GM19193 (cell line): ENCODE data around the gene GVQW3.

Experiments used
- POLR2A ChIP-seq: IDR thresholded peaks from 4 replicates; pipeline ENCODE4 v1.6.1; 2011; ENCODE audit not compliant: insufficient read depth, insufficient read length; ENCODE audit errors: extremely low read depth

Gene GVQW3

DNA sequence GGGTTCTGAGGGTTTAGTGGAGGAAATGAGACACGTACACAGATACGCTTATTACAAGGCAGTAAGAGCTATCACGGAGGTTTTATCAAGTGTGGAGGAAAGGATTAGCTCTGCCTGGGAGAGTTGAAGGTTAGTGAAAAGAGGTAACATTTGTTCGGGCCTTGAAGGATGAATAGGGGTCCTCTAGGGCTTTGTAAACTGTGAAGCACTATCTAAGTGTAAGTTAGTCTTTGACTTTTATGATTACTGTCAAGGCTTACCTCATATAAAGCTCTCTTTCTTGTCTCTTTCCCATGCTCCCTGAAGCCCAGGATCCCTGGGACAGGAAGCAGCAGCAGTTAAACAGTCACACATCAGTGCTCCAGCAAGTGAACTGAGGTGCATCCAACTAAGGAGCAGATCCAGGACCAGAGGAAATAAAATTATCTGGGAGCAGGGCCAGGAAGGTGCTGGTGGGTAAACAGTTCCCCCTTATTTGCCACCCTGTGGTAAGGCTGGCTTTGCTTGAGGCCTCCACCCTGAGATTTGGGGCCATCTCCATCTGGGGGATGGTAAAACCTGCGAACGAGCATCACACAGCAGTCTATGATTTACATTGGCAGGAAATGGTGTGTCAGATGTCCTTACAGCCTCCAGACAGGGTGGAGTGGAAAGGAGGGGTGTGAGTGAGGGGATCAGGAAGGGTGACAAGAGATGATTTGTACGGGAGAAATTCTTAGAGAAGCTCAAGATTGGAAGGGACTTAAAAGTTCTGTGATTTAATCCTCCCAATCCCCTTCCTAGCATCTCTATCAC lies 27.2 kb downstream of the GVQW3 start:
- TF ChIP-seq POLR2A: no peak

GRCh38 chr11:76410851-76411357 lies 29.8 kb downstream of the GVQW3 start:
- TF ChIP-seq POLR2A: no peak

- TF ChIP-seq POLR2A: no peak
Observed at GRCh38 chr11:76415073-76415472, 34.0 kb downstream of the GVQW3 start.

GRCh38 chr11:76419896-76420295 lies 38.8 kb downstream of the GVQW3 start:
- TF ChIP-seq POLR2A: no peak

DNA sequence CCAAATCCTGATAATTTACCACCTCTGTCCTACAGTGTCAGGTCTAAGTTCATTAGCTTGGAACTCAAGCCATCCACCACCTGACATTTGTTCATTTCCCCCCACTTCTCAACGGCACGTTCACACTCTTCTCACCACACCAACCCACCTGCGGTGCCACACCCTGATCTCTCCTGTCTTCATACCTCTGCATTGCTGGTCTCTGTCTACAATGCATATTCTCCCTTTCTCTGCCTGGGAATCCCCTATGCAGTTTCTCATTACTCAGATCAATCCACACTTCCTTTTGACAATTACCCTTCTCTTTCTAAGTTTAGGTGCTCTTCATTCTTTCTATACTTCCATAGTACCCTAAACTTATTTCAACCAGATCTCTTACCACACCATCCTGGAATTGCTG lies 43.3 kb downstream of the GVQW3 start:
- no peak for TF ChIP-seq POLR2A

DNA sequence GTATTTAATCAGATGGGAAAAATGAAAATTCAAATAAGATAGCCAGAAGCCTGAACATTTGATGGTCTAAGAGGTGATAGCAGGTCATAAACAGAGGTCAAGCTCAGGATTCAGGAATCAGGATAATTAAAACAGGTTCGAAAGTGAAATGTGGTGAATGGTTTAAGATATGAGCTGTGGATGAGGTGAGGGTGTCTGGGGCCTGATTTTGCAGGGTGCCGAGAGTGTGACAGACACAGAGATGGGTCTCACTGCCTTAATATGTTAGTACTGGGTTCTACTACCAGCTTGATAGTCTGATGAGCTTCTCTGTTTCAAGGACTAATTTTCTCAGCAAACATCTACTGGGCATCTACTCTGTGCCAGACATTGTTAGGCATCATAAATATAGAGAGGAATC lies 43.8 kb downstream of the GVQW3 start:
- TF ChIP-seq POLR2A: no peak

DNA sequence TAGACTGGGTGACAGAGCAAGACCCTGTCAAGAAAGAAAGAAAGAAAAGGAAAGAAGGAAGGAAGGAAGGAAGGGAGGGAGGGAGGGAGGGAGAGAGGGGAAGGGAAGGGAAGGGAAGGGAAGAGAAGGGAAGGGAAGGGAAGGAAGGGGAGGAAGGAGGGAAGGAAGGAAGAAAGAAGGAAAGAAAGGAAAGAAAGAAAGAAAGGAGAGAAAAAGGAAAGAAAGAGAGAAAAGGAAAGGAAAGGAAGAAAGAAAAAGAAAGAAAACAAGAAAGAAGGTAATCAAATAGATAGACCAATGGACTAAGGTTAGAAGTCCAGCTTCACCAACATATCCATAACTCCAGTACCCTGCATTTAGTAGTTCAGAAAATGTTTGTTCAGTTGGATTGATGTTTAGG lies 45.5 kb downstream of the GVQW3 start:
- no peak for TF ChIP-seq POLR2A

DNA sequence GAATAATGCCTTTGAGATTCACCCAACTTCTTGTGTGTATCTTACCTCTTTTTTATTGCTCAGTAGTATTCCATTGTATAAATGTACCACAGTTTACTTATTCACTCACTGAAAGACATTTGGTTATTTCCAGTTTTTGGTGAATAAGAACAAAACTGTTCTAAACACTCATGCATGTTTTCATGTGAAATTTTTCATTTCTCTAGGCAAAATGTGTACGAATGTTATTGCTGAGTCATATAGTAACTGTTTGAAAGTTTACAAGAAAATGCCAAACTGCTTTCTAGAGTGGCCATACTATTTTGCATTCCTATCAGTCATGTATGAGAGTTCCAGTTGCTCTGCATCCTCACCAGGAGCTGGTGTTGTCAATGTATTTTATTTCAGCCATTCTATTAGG lies 54.9 kb downstream of the GVQW3 start:
- TF ChIP-seq POLR2A: no peak

DNA sequence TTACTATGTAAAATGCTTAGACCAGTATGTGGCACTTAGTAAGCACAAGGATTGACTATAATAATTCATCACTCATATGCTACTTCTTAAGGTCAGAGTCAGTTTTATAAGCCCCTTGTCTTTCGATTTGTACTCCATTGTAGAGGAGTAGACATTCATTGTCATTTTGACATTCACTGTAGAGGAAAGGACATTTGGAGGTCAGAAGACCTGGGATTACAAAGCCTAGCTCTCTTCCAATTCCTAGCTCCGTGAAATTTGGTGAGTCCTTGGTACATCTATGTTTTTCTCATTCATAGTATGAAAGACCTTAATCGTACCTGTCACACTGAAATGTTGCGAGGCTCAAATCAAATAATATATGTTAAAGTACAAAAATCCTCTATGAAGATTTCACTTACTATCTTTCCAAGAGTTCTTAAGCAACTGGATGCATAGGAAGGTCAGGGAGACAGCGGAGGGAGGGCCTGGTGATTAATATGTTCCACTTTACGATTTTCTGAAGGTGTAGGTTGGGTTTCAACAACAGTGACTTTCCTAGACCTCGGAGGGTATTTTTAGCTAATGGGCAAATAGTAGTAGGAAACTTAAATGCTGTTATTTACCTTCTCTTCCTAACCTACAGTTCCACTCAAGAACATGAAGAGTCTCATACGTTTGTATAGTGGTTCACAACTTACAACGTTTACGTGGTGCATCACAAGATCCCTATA lies 62.3 kb downstream of the GVQW3 start:
- no peak for TF ChIP-seq POLR2A

GRCh38 chr11:76444065-76444383 lies 62.9 kb downstream of the GVQW3 start:
- TF ChIP-seq POLR2A: no peak

GRCh38 chr11:76444384-76445120 lies 63.4 kb downstream of the GVQW3 start, which contains the start of gene EMSY:
TSS of gene EMSY (plus strand) at chr11:76445018. CDS start at chr11:76446939, 1,921 bp downstream.
- peak; percentile 98 for TF ChIP-seq POLR2A

GRCh38 chr11:76445121-76446084 lies 64.3 kb downstream of the GVQW3 start:
- TF ChIP-seq POLR2A: peak; percentile 2

GRCh38 chr11:76448506-76448905 lies 67.4 kb downstream of the GVQW3 start:
- no peak for TF ChIP-seq POLR2A

DNA sequence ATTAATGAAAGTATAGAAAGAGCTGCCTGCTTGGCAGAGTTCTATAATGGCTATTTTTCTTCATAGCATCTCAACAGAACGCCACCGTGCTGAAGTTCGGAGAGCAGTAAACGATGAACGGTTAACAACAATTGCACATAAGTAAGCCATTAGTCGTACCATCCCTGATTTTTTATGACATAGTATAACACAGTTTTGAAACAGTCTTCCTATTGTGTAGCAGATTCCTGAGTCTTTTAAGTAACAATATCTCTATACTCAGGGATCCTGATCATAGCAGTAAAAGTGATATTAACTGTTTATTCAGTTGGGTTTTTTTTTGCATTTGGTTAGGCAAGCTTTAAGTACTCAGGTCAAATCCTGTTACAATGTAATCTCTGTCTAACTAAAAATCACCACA lies 72.1 kb downstream of the GVQW3 start:
- TF ChIP-seq POLR2A: no peak
